Effector CD4-positive, alpha-beta T cell (primary cell): ENCODE data around the gene RABGAP1.
A peak's percentile ranks its signal among the peaks of the same experiment; 100 is the strongest.
"Not testable (repeated sequence)": the region's sequence is repeated elsewhere in the genome, so short reads cannot be mapped to it uniquely, and the experiment has no call there.

Experiments used
- DNase-seq: peaks from one replicate; pipeline ENCODE4 v3.0.0-alpha.2; 2020
- total RNA-seq: gene quantifications from one replicate; lab custom pipeline; 2026; lab: John Stamatoyannopoulos, UW

The RABGAP1 gene
- total RNA-seq = 46.5 reads per million, percentile 67 among the genes with 10 or more reads in this experiment

GRCh38 chr9:122940749-122941581 is at the start of gene RABGAP1:
TSS of gene RABGAP1 (plus strand) at chr9:122941020. CDS start at chr9:122957060, 16,040 bp downstream.
- peak; percentile 98 for DNase-seq

GRCh38 chr9:122897969-122898368 is 42.9 kb upstream of the RABGAP1 start:
- no peak for DNase-seq

- no peak for DNase-seq
Measured at GRCh38 chr9:122900791-122901190, 40.0 kb upstream of the RABGAP1 start.

- DNase-seq = peak; percentile 16
Measured at GRCh38 chr9:122904466-122904822, 36.4 kb upstream of the RABGAP1 start.

- peak; percentile 97 for DNase-seq
Measured at GRCh38 chr9:122904823-122905710, 35.8 kb upstream of the RABGAP1 start, which contains the start of gene RC3H2. TSS of gene RC3H2 (minus strand) at chr9:122905359. CDS start at chr9:122897509, 7,850 bp downstream.

- DNase-seq = not testable (repeated sequence)
Measured at GRCh38 chr9:122906122-122906521, 34.7 kb upstream of the RABGAP1 start.

- no peak for DNase-seq
Measured at GRCh38 chr9:122912671-122912963, 28.2 kb upstream of the RABGAP1 start.

- peak; percentile 69 for DNase-seq
Measured at GRCh38 chr9:122912964-122913673, 27.7 kb upstream of the RABGAP1 start, which contains the start of gene ZBTB6. TSS of gene ZBTB6 (minus strand) at chr9:122913323. CDS start at chr9:122912072, 1,251 bp downstream.

GRCh38 chr9:122918310-122918709 is 22.5 kb upstream of the RABGAP1 start:
- DNase-seq = no peak

GRCh38 chr9:122922713-122923112 is 18.1 kb upstream of the RABGAP1 start:
- no peak for DNase-seq

- DNase-seq = no peak
Measured at GRCh38 chr9:122923947-122924346, 16.9 kb upstream of the RABGAP1 start.

GRCh38 chr9:122929796-122930354 is 10.9 kb upstream of the RABGAP1 start:
- DNase-seq = no peak

GRCh38 chr9:122930541-122931225 is 10.1 kb upstream of the RABGAP1 start:
- DNase-seq = no peak

GRCh38 chr9:122931226-122932121 is 9.3 kb upstream of the RABGAP1 start, which contains the start of gene ZBTB26:
TSS of gene ZBTB26 (minus strand) at chr9:122931512. CDS start at chr9:122919934, 11,578 bp downstream.
- peak; percentile 87 for DNase-seq

GRCh38 chr9:122936464-122936863 is 4.4 kb upstream of the RABGAP1 start:
- no peak for DNase-seq

GRCh38 chr9:122936883-122937282 is 3.9 kb upstream of the RABGAP1 start:
- DNase-seq = no peak

- DNase-seq = no peak
Measured at GRCh38 chr9:122939601-122940000, 1.2 kb upstream of the RABGAP1 start.

- no peak for DNase-seq
Measured at GRCh38 chr9:122940454-122940748, 419 bp upstream of the RABGAP1 start.

- no peak for DNase-seq
Measured at GRCh38 chr9:122941582-122942234, 888 bp downstream of the RABGAP1 start.
